GM23248 (cell line): Measurements from ENCODE around the gene VIPR2.

ENCODE experiments used
- EZH2 ChIP-seq: fragments of 200-600 bp; sonication (generic); IDR thresholded peaks from 2 replicates; pipeline ENCODE4 v1.6.1; 2018; ENCODE audit warnings: antibody characterized with exemption, mild to moderate bottlenecking; ENCODE audit not compliant: insufficient read depth, poor library complexity, severe bottlenecking
- EZH2phosphoT487 ChIP-seq: fragments of 200-600 bp; sonication (generic); IDR thresholded peaks from 2 replicates; pipeline ENCODE4 v1.6.1; 2018; ENCODE audit warnings: antibody characterized with exemption, moderate library complexity, mild to moderate bottlenecking, low read depth; ENCODE audit not compliant: insufficient read depth

DNA sequence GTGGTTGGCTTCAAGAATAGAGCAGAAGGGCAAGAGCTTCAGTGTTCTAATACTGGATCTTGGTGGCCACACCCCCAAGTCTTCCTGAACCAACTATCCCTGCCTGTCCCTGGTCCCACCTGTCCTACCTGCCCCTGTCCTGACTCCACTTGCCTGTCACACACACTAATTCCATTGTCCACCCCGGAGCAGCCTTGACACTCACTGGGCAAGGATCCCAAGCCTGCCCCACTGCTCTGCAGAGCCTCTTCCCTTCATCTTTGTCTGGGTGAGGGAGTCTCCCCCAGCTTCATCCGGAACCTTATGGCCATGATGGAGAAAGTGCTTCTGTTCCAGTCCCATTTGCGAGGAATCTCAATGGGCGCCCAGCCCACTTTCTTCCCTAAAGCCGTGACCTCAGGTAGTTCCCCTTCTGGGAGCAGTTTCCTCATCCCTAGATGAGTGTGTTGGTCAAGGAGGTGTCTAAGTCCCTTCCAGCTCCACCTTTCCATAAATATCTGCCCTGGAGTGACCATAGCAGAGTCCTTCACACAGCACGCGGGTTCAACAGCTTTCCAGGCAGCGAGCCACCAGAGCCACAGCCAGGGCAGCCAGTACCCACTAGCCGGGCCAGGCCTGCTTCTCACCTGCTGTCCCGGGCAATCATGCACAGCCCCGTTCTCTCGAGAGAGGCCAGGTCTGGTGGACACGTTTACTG, 61.5 kb downstream of the VIPR2 start:
- TF ChIP-seq EZH2 (no peak), EZH2phosphoT487 (no peak)
